ENCODE data around the gene OTOP2.

GRCh38 chr17:74950207-74950606, 26.1 kb downstream of the OTOP2 start:
- no peak for TF ChIP-seq EZH2phosphoT487 (IDR thresholded peaks at IDR 0.05; ENCODE audit: insufficient read depth, low read depth)
- TF ChIP-seq EZH2 (IDR thresholded peaks at IDR 0.05; ENCODE audit: insufficient read depth, poor library complexity, severe bottlenecking), result no peak
